ENCODE results near the gene NMNAT2. TPM values are rescaled to one million over a fixed set of nuclear protein-coding genes. Genes with fewer than 3 reads are reported as not detected.
"Not testable (repeated sequence)": the region's sequence is repeated elsewhere in the genome, so short reads cannot be mapped to it uniquely, and the experiment has no call there.

Gene NMNAT2
- total and polyA plus RNA-seq, 2 experiments from 2014 or later, result 2.4 to 4.2 TPM

GRCh38 chr1:183275322-183275721 lies 142.9 kb downstream of the NMNAT2 start:
- H3K4me2 ChIP-seq (ENCODE audit: unreplicated experiment), result no peak overlapping the region
- H3F3A ChIP-seq (ENCODE audit: insufficient read depth), result peaks cover 61% of the 10 kb centered on the region
- no peaks in the 10 kb centered on the region for H3K9me2 ChIP-seq (ENCODE audit: insufficient read depth)
- peaks cover 5% of the 10 kb centered on the region; the same call in 1 of the 2 replicates for H3K79me2 ChIP-seq (ENCODE audit: insufficient read depth)
- no peak for DNase-seq
- H2AFZ ChIP-seq, result no peak overlapping the region
- peaks cover 73% of the 10 kb centered on the region for H3K4me1 ChIP-seq (ENCODE audit: insufficient read depth)
- in situ Hi-C loops (cut with MboI), result no loop called here
- no peak overlapping the region for H3K4me3 ChIP-seq
- no peak overlapping the region for H3K27ac ChIP-seq
- H3K27me3 ChIP-seq (replicated peaks; ENCODE audit: insufficient read depth), result no peaks in the 10 kb centered on the region
- no peaks in the 10 kb centered on the region for H3K36me3 ChIP-seq (ENCODE audit: low read depth)
- TF ChIP-seq EZH2phosphoT487 (IDR thresholded peaks at IDR 0.05; ENCODE audit: insufficient read depth, low read depth), result no peak
- no peak for TF ChIP-seq EZH2 (IDR thresholded peaks at IDR 0.05; ENCODE audit: insufficient read depth, poor library complexity, severe bottlenecking)
- H4K20me1 ChIP-seq (ENCODE audit: insufficient read depth), result no peaks in the 10 kb centered on the region
- no peaks in the 10 kb centered on the region for H3K9me3 ChIP-seq (ENCODE audit: low read depth)
- H3K9ac ChIP-seq, result no peak overlapping the region
- 88 to 94% methylated on average over 3 of the region's 3 CpGs for WGBS, 2 experiments (ENCODE audit: low coverage in 1 of 2, low lambda C conversion rate in 2 of 2, missing lambda C conversion rate in 2 of 2)

DNA sequence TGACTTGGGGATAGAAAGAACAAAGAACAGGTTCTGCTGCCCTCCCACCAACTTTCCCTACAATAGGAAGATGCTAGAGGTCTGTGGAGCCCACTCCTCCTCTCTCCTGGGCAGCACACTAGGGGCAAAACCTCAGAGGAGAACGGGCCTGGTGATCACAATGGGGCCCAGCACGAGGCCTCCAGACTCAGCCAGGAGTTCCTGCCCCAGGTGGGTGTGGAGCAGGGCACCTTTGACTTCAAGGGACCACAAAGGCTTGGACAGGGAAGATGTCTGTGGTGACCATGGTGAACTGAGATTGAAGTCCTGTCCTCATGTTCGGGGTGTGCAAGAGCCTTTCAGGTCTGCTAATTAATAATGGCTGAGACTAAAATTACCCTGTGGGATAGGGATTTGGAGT lies 143.3 kb downstream of the NMNAT2 start:
- WGBS, 2 experiments (ENCODE audit: low coverage in 1 of 2, low lambda C conversion rate in 2 of 2, missing lambda C conversion rate in 2 of 2), result 99 to 100% methylated on average over 3 of the region's 3 CpGs
- no peaks in the 10 kb centered on the region for H3K9me2 ChIP-seq (ENCODE audit: insufficient read depth)
- H3K79me2 ChIP-seq (ENCODE audit: insufficient read depth), result peaks cover 5% of the 10 kb centered on the region; the same call in 1 of the 2 replicates
- no peak for TF ChIP-seq EZH2 (IDR thresholded peaks at IDR 0.05; ENCODE audit: insufficient read depth, poor library complexity, severe bottlenecking)
- TF ChIP-seq EZH2phosphoT487 (IDR thresholded peaks at IDR 0.05; ENCODE audit: insufficient read depth, low read depth), result no peak
- DNase-seq, result no peak
- H3K4me2 ChIP-seq (ENCODE audit: unreplicated experiment), result no peak overlapping the region
- peaks cover 72% of the 10 kb centered on the region for H3K4me1 ChIP-seq (ENCODE audit: insufficient read depth)
- in situ Hi-C loops (cut with MboI), result no loop called here
- H3F3A ChIP-seq (ENCODE audit: insufficient read depth), result peaks cover 62% of the 10 kb centered on the region
- no peak overlapping the region for H2AFZ ChIP-seq
- no peak overlapping the region for H3K9ac ChIP-seq
- H3K27ac ChIP-seq, result peak overlapping the region; percentile 96; the same call in 1 of the 2 replicates
- no peaks in the 10 kb centered on the region for H3K27me3 ChIP-seq (replicated peaks; ENCODE audit: insufficient read depth)
- H3K4me3 ChIP-seq, result no peak overlapping the region
- no peaks in the 10 kb centered on the region for H3K36me3 ChIP-seq (ENCODE audit: low read depth)
- no peaks in the 10 kb centered on the region for H4K20me1 ChIP-seq (ENCODE audit: insufficient read depth)
- no peaks in the 10 kb centered on the region for H3K9me3 ChIP-seq (ENCODE audit: low read depth)

DNA sequence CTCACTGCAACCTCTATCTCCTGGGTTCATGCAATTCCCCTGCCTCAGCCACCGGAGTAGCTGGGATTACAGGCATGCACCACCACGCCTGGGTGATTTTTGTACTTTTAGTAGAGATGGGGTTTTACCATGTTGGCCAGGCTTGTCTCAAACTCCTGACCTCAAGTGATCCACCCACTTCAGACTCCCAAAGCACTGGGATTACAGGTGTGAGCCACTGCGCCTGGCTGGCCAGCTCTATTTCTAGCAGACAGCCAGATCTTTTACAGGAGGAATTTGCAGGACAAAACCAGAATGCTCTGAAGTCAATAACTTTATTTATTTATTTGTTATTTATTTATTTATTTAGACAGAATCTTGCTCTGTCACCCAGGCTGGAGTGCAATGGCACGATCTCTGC lies 144.2 kb downstream of the NMNAT2 start:
- in situ Hi-C loops (cut with MboI); H3K79me2 ChIP-seq (ENCODE audit: insufficient read depth): not testable (repeated sequence)

GRCh38 chr1:183273300-183273699 lies 144.9 kb downstream of the NMNAT2 start:
- Histone ChIP-seq H3K4me2 (ENCODE audit: unreplicated experiment) (peak overlapping the region; percentile 47), H4K20me1 (ENCODE audit: insufficient read depth) (no peaks in the 10 kb centered on the region), H3K9ac (peak overlapping the region; percentile 74), H3K9me2 (ENCODE audit: insufficient read depth) (no peaks in the 10 kb centered on the region), H3K36me3 (ENCODE audit: low read depth) (no peaks in the 10 kb centered on the region), H3K27ac (peak overlapping the region; percentile 96), H3K27me3 (replicated peaks; ENCODE audit: insufficient read depth) (no peaks in the 10 kb centered on the region), H2AFZ (peak overlapping the region; percentile 2; the same call in 1 of the 2 replicates), H3K4me1 (ENCODE audit: insufficient read depth) (peaks cover 64% of the 10 kb centered on the region), H3K79me2 (ENCODE audit: insufficient read depth) (peaks cover 5% of the 10 kb centered on the region; the same call in 1 of the 2 replicates), H3F3A (ENCODE audit: insufficient read depth) (peaks cover 62% of the 10 kb centered on the region), H3K9me3 (ENCODE audit: low read depth) (no peaks in the 10 kb centered on the region), H3K4me3 (no peak overlapping the region)
- DNase-seq, result peak; percentile 53
- 76 to 80% methylated on average over 5 of the region's 5 CpGs for WGBS, 2 experiments (ENCODE audit: low coverage in 1 of 2, low lambda C conversion rate in 2 of 2, missing lambda C conversion rate in 2 of 2)
- in situ Hi-C loops (cut with MboI), result no loop called here
- TF ChIP-seq EZH2 (IDR thresholded peaks at IDR 0.05; ENCODE audit: insufficient read depth, poor library complexity, severe bottlenecking) (no peak), EZH2phosphoT487 (IDR thresholded peaks at IDR 0.05; ENCODE audit: insufficient read depth, low read depth) (no peak)

More for the DNA sequence above, 144.2 kb downstream of the NMNAT2 start:
- not testable (repeated sequence) for H2AFZ ChIP-seq; H3K36me3 ChIP-seq (ENCODE audit: low read depth); H3K9ac ChIP-seq; H3K9me2 ChIP-seq (ENCODE audit: insufficient read depth); H3K27me3 ChIP-seq (replicated peaks; ENCODE audit: insufficient read depth); H3K4me2 ChIP-seq (ENCODE audit: unreplicated experiment); H4K20me1 ChIP-seq (ENCODE audit: insufficient read depth); H3K4me3 ChIP-seq; DNase-seq; H3K9me3 ChIP-seq (ENCODE audit: low read depth)
- WGBS, 2 experiments (ENCODE audit: low coverage in 1 of 2, low lambda C conversion rate in 2 of 2, missing lambda C conversion rate in 2 of 2), result 88 to 91% methylated on average over 4 of the region's 4 CpGs
- Histone ChIP-seq H3K4me1 (ENCODE audit: insufficient read depth) (peaks cover 64% of the 10 kb centered on the region), H3K27ac (peak overlapping the region; percentile 96), H3F3A (ENCODE audit: insufficient read depth) (peaks cover 62% of the 10 kb centered on the region)

GRCh38 chr1:183272390-183272848 lies 145.8 kb downstream of the NMNAT2 start:
- peak overlapping the region; percentile 74 for H3K9ac ChIP-seq
- peaks cover 5% of the 10 kb centered on the region; the same call in 1 of the 2 replicates for H3K79me2 ChIP-seq (ENCODE audit: insufficient read depth)
- in situ Hi-C loops (cut with MboI), result no loop called here
- peak overlapping the region; percentile 47 for H3K4me2 ChIP-seq (ENCODE audit: unreplicated experiment)
- peaks cover 61% of the 10 kb centered on the region for H3K4me1 ChIP-seq (ENCODE audit: insufficient read depth)
- no peak overlapping the region for H2AFZ ChIP-seq
- no peaks in the 10 kb centered on the region for H3K27me3 ChIP-seq (replicated peaks; ENCODE audit: insufficient read depth)
- WGBS, 2 experiments (ENCODE audit: low coverage in 1 of 2, low lambda C conversion rate in 2 of 2, missing lambda C conversion rate in 2 of 2), result 12 to 14% methylated on average over 4 of the region's 4 CpGs
- peak; percentile 88 for DNase-seq
- no peaks in the 10 kb centered on the region for H4K20me1 ChIP-seq (ENCODE audit: insufficient read depth)
- no peaks in the 10 kb centered on the region for H3K9me2 ChIP-seq (ENCODE audit: insufficient read depth)
- H3K9me3 ChIP-seq (ENCODE audit: low read depth), result no peaks in the 10 kb centered on the region
- H3K36me3 ChIP-seq (ENCODE audit: low read depth), result no peaks in the 10 kb centered on the region
- TF ChIP-seq EZH2phosphoT487 (IDR thresholded peaks at IDR 0.05; ENCODE audit: insufficient read depth, low read depth) (no peak), EZH2 (IDR thresholded peaks at IDR 0.05; ENCODE audit: insufficient read depth, poor library complexity, severe bottlenecking) (no peak)
- peak overlapping the region; percentile 96 for H3K27ac ChIP-seq
- H3K4me3 ChIP-seq, result no peak overlapping the region
- peaks cover 59% of the 10 kb centered on the region for H3F3A ChIP-seq (ENCODE audit: insufficient read depth)

Data from GM23248 (cell line).